Neural cell (in vitro differentiated cells): Measurements from ENCODE around the gene THRB. TPM values are rescaled to one million over a fixed set of nuclear protein-coding genes. Genes with fewer than 3 reads are reported as not detected.

Experiments
- H2AFZ ChIP-seq: fragments of 200-600, 300-800 bp; sonication (generic), shearing (Covaris generic); 2 replicates; pipeline ENCODE4 v1.6.0; 2014; ENCODE audit warnings: low read depth, mild to moderate bottlenecking, antibody characterized with exemption, low read length, moderate library complexity
- H3F3A ChIP-seq: fragments of 200-600 bp; shearing (Covaris generic); 2 replicates; pipeline ENCODE4 v1.6.1; 2016; ENCODE audit warnings: mild to moderate bottlenecking, moderate library complexity, mixed read lengths, antibody characterized with exemption, low read length; ENCODE audit not compliant: insufficient read depth, poor library complexity, severe bottlenecking
- H3K27ac ChIP-seq: fragments of 200-600, 300-800 bp; sonication (generic), shearing (Covaris generic); 2 replicates; pipeline ENCODE4 v1.5.1; 2014; ENCODE audit warnings: mild to moderate bottlenecking, low read length, moderate library complexity
- H3K27me3 ChIP-seq: fragments of 300-800, 200-600 bp; sonication (generic), shearing (Covaris generic); 2 replicates; pipeline ENCODE4 v1.6.0; 2014; ENCODE audit warnings: mild to moderate bottlenecking, low read depth, low read length, moderate library complexity; ENCODE audit not compliant: insufficient read depth
- H3K36me3 ChIP-seq: fragments of 300-800, 200-600 bp; sonication (generic), shearing (Covaris generic); 2 replicates; pipeline ENCODE4 v1.5.1; 2014; ENCODE audit warnings: mild to moderate bottlenecking, antibody characterized with exemption, low read length, moderate library complexity; ENCODE audit not compliant: insufficient read depth
- H3K4me2 ChIP-seq: fragments of 300-800, 200-600 bp; sonication (generic), shearing (Covaris generic); 2 replicates; pipeline ENCODE4 v1.6.0; 2014; ENCODE audit warnings: mild to moderate bottlenecking, low read length
- H3K4me3 ChIP-seq: fragments of 300-800, 200-600 bp; sonication (generic), shearing (Covaris generic); 2 replicates; pipeline ENCODE4 v1.5.1; 2014; ENCODE audit warnings: mild to moderate bottlenecking, low read length, moderate library complexity
- H3K79me2 ChIP-seq: fragments of 200-600 bp; shearing (Covaris generic); replicated peaks from 2 replicates; pipeline ENCODE4 v1.6.0; 2014; ENCODE audit warnings: mild to moderate bottlenecking, low read length, moderate library complexity; ENCODE audit not compliant: insufficient read depth
- H3K9ac ChIP-seq: fragments of 300-800, 200-600 bp; sonication (generic), shearing (Covaris generic); 2 replicates; pipeline ENCODE4 v1.6.1; 2016; ENCODE audit warnings: mild to moderate bottlenecking, low read length, mixed read lengths
- H3K9me2 ChIP-seq: fragments of 200-600 bp; shearing (Covaris generic); 2 replicates; pipeline ENCODE4 v1.6.1; 2016; ENCODE audit warnings: mild to moderate bottlenecking, low read length, mixed read lengths; ENCODE audit not compliant: insufficient read depth
- H3K9me3 ChIP-seq: fragments of 200-600, 300-800 bp; sonication (generic), shearing (Covaris generic); 2 replicates; pipeline ENCODE4 v1.6.1; 2016; ENCODE audit warnings: mild to moderate bottlenecking, mixed run types, low read length, moderate library complexity, mixed read lengths
- H4K20me1 ChIP-seq: fragments of 200-600 bp; shearing (Covaris generic); 2 replicates; pipeline ENCODE4 v1.6.1; 2016; ENCODE audit warnings: mild to moderate bottlenecking, mixed run types; ENCODE audit not compliant: insufficient read depth
- CTCF ChIP-seq: fragments of 450-650 bp; IDR thresholded peaks from 2 replicates; pipeline ENCODE4 v1.5.1; 2014; ENCODE audit warnings: antibody characterized with exemption, mild to moderate bottlenecking, moderate library complexity; ENCODE audit not compliant: poor library complexity, severe bottlenecking
- EP300 ChIP-seq: fragments of 450-650 bp; conservative IDR thresholded peaks from 2 replicates; pipeline ENCODE4 v1.6.1; 2014; ENCODE audit warnings: antibody characterized with exemption, mild to moderate bottlenecking, moderate library complexity; ENCODE audit not compliant: poor library complexity, severe bottlenecking
- EZH2 ChIP-seq: fragments of 200-600, 300-800 bp; shearing (Covaris generic), sonication (generic); IDR thresholded peaks from 2 replicates; pipeline ENCODE4 v1.6.1; 2014; ENCODE audit warnings: antibody characterized with exemption, low read length, borderline replicate concordance, mild to moderate bottlenecking; ENCODE audit not compliant: insufficient read depth, poor library complexity, severe bottlenecking
- MXI1 ChIP-seq: fragments of 450-650 bp; conservative IDR thresholded peaks from 2 replicates; pipeline ENCODE4 v1.6.1; 2014; ENCODE audit warnings: antibody characterized with exemption, mild to moderate bottlenecking; ENCODE audit not compliant: poor library complexity, severe bottlenecking
- POLR2AphosphoS5 ChIP-seq: IDR thresholded peaks from 2 replicates; pipeline ENCODE4 v1.6.1; 2012
- RAD21 ChIP-seq: fragments of 450-650 bp; conservative IDR thresholded peaks from 2 replicates; pipeline ENCODE4 v1.6.1; 2014; ENCODE audit warnings: antibody characterized with exemption, mild to moderate bottlenecking, moderate library complexity
- REST ChIP-seq: IDR thresholded peaks from 2 replicates; pipeline ENCODE4 v1.6.1; 2012; ENCODE audit warnings: borderline replicate concordance
- SMC3 ChIP-seq: fragments of 450-650 bp; conservative IDR thresholded peaks from 2 replicates; pipeline ENCODE4 v1.6.1; 2014; ENCODE audit warnings: antibody characterized with exemption, mild to moderate bottlenecking, moderate library complexity; ENCODE audit not compliant: poor library complexity
- TAF1 ChIP-seq: IDR thresholded peaks from 2 replicates; pipeline ENCODE4 v1.6.1; 2012; ENCODE audit warnings: low read depth
- polyA plus RNA-seq: library from polyadenylated mRNA; depleted of rRNA; stranded (reverse); fragments of >200 nt; gene quantifications from 2 replicates; pipeline ENCODE4 v1.2.3, GENCODE V29; 2014

The THRB gene
- polyA plus RNA-seq, 1 donor from 2014 or later, result 1.7 TPM

- H3K79me2 ChIP-seq, result no peaks in the 10 kb centered on the region
- H3K9me3 ChIP-seq, result no peaks in the 10 kb centered on the region
- H3K9ac ChIP-seq, result no peak overlapping the region
- H3K27ac ChIP-seq, result no peak overlapping the region
- H3K9me2 ChIP-seq, result no peaks in the 10 kb centered on the region
- TF ChIP-seq TAF1 (no peak), POLR2AphosphoS5 (no peak), CTCF (no peak), REST (no peak), SMC3 (no peak), MXI1 (no peak), RAD21 (no peak), EZH2 (no peak)
- H3K4me2 ChIP-seq, result no peak overlapping the region
- no peaks in the 10 kb centered on the region for H3F3A ChIP-seq
- no peak overlapping the region for H2AFZ ChIP-seq
- H3K36me3 ChIP-seq, result no peaks in the 10 kb centered on the region
- H3K27me3 ChIP-seq, result no peaks in the 10 kb centered on the region
- H4K20me1 ChIP-seq, result no peaks in the 10 kb centered on the region
- no peak overlapping the region for H3K4me3 ChIP-seq
Measured at GRCh38 chr3:24202071-24202470, 292.6 kb downstream of the THRB start.

- Histone ChIP-seq H3F3A (no peaks in the 10 kb centered on the region), H3K27ac (no peak overlapping the region), H3K4me3 (no peak overlapping the region), H3K9me2 (no peaks in the 10 kb centered on the region), H3K27me3 (no peaks in the 10 kb centered on the region), H3K4me2 (no peak overlapping the region), H4K20me1 (no peaks in the 10 kb centered on the region), H3K9ac (no peak overlapping the region), H2AFZ (no peak overlapping the region), H3K79me2 (no peaks in the 10 kb centered on the region), H3K9me3 (no peaks in the 10 kb centered on the region), H3K36me3 (no peaks in the 10 kb centered on the region)
- no peak for TF ChIP-seq SMC3
- no peak for TF ChIP-seq EZH2
- no peak for TF ChIP-seq REST
- no peak for TF ChIP-seq POLR2AphosphoS5
- no peak for TF ChIP-seq MXI1
- no peak for TF ChIP-seq CTCF
- TF ChIP-seq TAF1, result no peak
- TF ChIP-seq RAD21, result no peak
- TF ChIP-seq EP300, result no peak
Measured at GRCh38 chr3:24201301-24201700, 293.3 kb downstream of the THRB start.
